H9 (cell line): ENCODE data around the gene CACNA2D3. TPM values are rescaled to one million over a fixed set of nuclear protein-coding genes. Genes with fewer than 3 reads are reported as not detected.

Experiments used
- DNase-seq: peaks from one replicate; pipeline ENCODE4 v3.0.0-alpha.2; 2017
- H2AFZ ChIP-seq: one replicate; pipeline ENCODE4 v1.6.1; 2013; ENCODE audit warnings: mild to moderate bottlenecking, low read length, control low read depth, moderate library complexity
- H2AK5ac ChIP-seq: 2 replicates; pipeline ENCODE4 v1.6.1; 2013; ENCODE audit warnings: low read length, control low read depth, mixed read lengths; ENCODE audit not compliant: insufficient read length
- H2BK120ac ChIP-seq: one replicate; pipeline ENCODE4 v1.6.1; 2013; ENCODE audit warnings: low read depth, mild to moderate bottlenecking, low read length, control low read depth, inconsistent platforms; ENCODE audit not compliant: poor library complexity, severe bottlenecking
- H2BK12ac ChIP-seq: 2 replicates; pipeline ENCODE4 v1.6.1; 2013; ENCODE audit warnings: low read length, control low read depth, mixed read lengths, low read depth; ENCODE audit not compliant: insufficient read length
- H2BK15ac ChIP-seq: 2 replicates; pipeline ENCODE4 v1.6.1; 2013; ENCODE audit warnings: low read depth, low read length, control low read depth
- H2BK20ac ChIP-seq: one replicate; pipeline ENCODE4 v1.6.1; 2013; ENCODE audit warnings: low read depth, mild to moderate bottlenecking, low read length, control low read depth, inconsistent platforms; ENCODE audit not compliant: poor library complexity, severe bottlenecking
- H2BK5ac ChIP-seq: 2 replicates; pipeline ENCODE4 v1.6.1; 2013; ENCODE audit warnings: low read length, control low read depth, mixed read lengths; ENCODE audit not compliant: insufficient read length
- H3K14ac ChIP-seq: 2 replicates; pipeline ENCODE4 v1.6.1; 2013; ENCODE audit warnings: low read length, control low read depth; ENCODE audit not compliant: insufficient read depth
- H3K18ac ChIP-seq: 2 replicates; pipeline ENCODE4 v1.6.1; 2013; ENCODE audit warnings: low read depth, mild to moderate bottlenecking, mixed read lengths, low read length, control low read depth; ENCODE audit not compliant: insufficient read length
- H3K23ac ChIP-seq: 2 replicates; pipeline ENCODE4 v1.6.1; 2013; ENCODE audit warnings: low read length, control low read depth, mixed read lengths, low read depth; ENCODE audit not compliant: insufficient read length
- H3K23me2 ChIP-seq: 2 replicates; pipeline ENCODE4 v1.6.1; 2013; ENCODE audit warnings: low read depth, mild to moderate bottlenecking, mixed read lengths, low read length, control low read depth; ENCODE audit not compliant: insufficient read length, poor library complexity, severe bottlenecking
- H3K27ac ChIP-seq: 2 replicates; pipeline ENCODE4 v1.5.1; 2013; ENCODE audit warnings: low read length, control low read depth, mixed read lengths, low read depth; ENCODE audit not compliant: insufficient read length
- H3K27me3 ChIP-seq: 2 replicates; pipeline ENCODE4 v1.6.1; 2013; ENCODE audit warnings: low read length, control low read depth, inconsistent platforms; ENCODE audit not compliant: insufficient read depth
- H3K4ac ChIP-seq: 2 replicates; pipeline ENCODE4 v1.6.1; 2013; ENCODE audit warnings: low read depth, mild to moderate bottlenecking, control low read depth, inconsistent platforms, low read length, moderate library complexity
- H3K4me1 ChIP-seq: 2 replicates; pipeline ENCODE4 v1.6.1; 2013; ENCODE audit warnings: low read length, control low read depth, inconsistent platforms; ENCODE audit not compliant: insufficient read depth
- H3K4me2 ChIP-seq: 2 replicates; pipeline ENCODE4 v1.6.1; 2013; ENCODE audit warnings: low read length, control low read depth, mixed read lengths; ENCODE audit not compliant: insufficient read length, insufficient read depth
- H3K56ac ChIP-seq: 2 replicates; pipeline ENCODE4 v1.6.1; 2013; ENCODE audit warnings: low read depth, mild to moderate bottlenecking, mixed read lengths, low read length, control low read depth; ENCODE audit not compliant: insufficient read length
- H3K79me1 ChIP-seq: 2 replicates; pipeline ENCODE4 v1.6.1; 2013; ENCODE audit warnings: low read depth, mild to moderate bottlenecking, moderate library complexity, low read length, control low read depth, inconsistent platforms; ENCODE audit not compliant: insufficient read depth, poor library complexity, severe bottlenecking
- H3K79me2 ChIP-seq: 2 replicates; pipeline ENCODE4 v1.6.1; 2013; ENCODE audit warnings: low read length, control low read depth, inconsistent platforms; ENCODE audit not compliant: insufficient read depth
- H3K9ac ChIP-seq: 2 replicates; pipeline ENCODE4 v1.6.1; 2013; ENCODE audit warnings: low read length, control low read depth, mixed read lengths; ENCODE audit not compliant: insufficient read length; ENCODE audit errors: extremely low read depth
- H3K9me3 ChIP-seq: one replicate; pipeline ENCODE4 v1.6.1; 2013; ENCODE audit warnings: low read depth, low read length, inconsistent platforms; ENCODE audit not compliant: control insufficient read depth
- H3T11ph ChIP-seq: one replicate; pipeline ENCODE4 v1.6.1; 2013; ENCODE audit warnings: mild to moderate bottlenecking, low read length, control low read depth, inconsistent platforms
- H4K20me1 ChIP-seq: one replicate; pipeline ENCODE4 v1.6.1; 2013; ENCODE audit not compliant: control insufficient read depth, insufficient read length, insufficient read depth
- H4K5ac ChIP-seq: 2 replicates; pipeline ENCODE4 v1.6.1; 2013; ENCODE audit warnings: low read depth, mild to moderate bottlenecking, mixed read lengths, low read length, control low read depth; ENCODE audit not compliant: insufficient read length
- H4K8ac ChIP-seq: replicated peaks from 2 replicates; pipeline ENCODE4 v1.6.1; 2013; ENCODE audit warnings: low read length, control low read depth, mixed read lengths, low read depth; ENCODE audit not compliant: insufficient read length
- H4K91ac ChIP-seq: 2 replicates; pipeline ENCODE4 v1.6.1; 2013; ENCODE audit warnings: low read depth, mild to moderate bottlenecking, moderate library complexity, mixed read lengths, low read length, control low read depth; ENCODE audit not compliant: insufficient read length
- H3K27ac Mint-ChIP-seq, 3 experiments: 2 replicates in 2 of 3; 3 replicates in 1 of 3; pipeline ENCODE4 v1.8.0; 2020 to 2021; ENCODE audit warnings: mixed read lengths in 3 of 3, mild to moderate bottlenecking in 1 of 3, moderate library complexity in 1 of 3
- H3K27me3 Mint-ChIP-seq: 2 replicates; pipeline ENCODE4 v1.8.0; 2021; ENCODE audit warnings: low read depth, mild to moderate bottlenecking, moderate library complexity, mixed read lengths
- H3K36me3 Mint-ChIP-seq, 3 experiments: 2 replicates in 2 of 3; 3 replicates in 1 of 3; pipeline ENCODE4 v1.8.0; 2020 to 2021; ENCODE audit warnings: low read depth in 3 of 3, mixed read lengths in 3 of 3; ENCODE audit not compliant: insufficient read depth in 1 of 3
- H3K4me1 Mint-ChIP-seq, 2 experiments: 2 replicates each; pipeline ENCODE4 v1.8.0; 2020; ENCODE audit warnings: mixed read lengths in 2 of 2
- H3K4me3 Mint-ChIP-seq, 2 experiments: 2 replicates in 1 of 2; 3 replicates in 1 of 2; pipeline ENCODE4 v1.8.0; 2020 to 2021; ENCODE audit warnings: mild to moderate bottlenecking in 2 of 2, mixed read lengths in 2 of 2, moderate library complexity in 1 of 2
- H3K9me3 Mint-ChIP-seq, 2 experiments: 2 replicates in 1 of 2; 3 replicates in 1 of 2; pipeline ENCODE4 v1.8.0; 2020; ENCODE audit warnings: mild to moderate bottlenecking in 2 of 2, mixed read lengths in 2 of 2, moderate library complexity in 1 of 2
- CTCF ChIP-seq: fragments of 200-600 bp; sonication (generic); conservative IDR thresholded peaks from 3 replicates; pipeline ENCODE4 v1.8.0; 2021; ENCODE audit warnings: antibody characterized with exemption, mild to moderate bottlenecking
- WGBS: extraction: QIAGEN DNeasy Blood & Tissue Kit; methylation state at CpG from one replicate; pipeline ENCODE4 v1.1.7; 2013; ENCODE audit warnings: missing lambda C conversion rate, low lambda C conversion rate, mixed read lengths; ENCODE audit not compliant: insufficient read length; ENCODE audit errors: extremely low coverage; 5-methylcytosine and 5-hydroxymethylcytosine counted together
- total RNA-seq: library from RNA; stranded (reverse); gene quantifications from 2 replicates; pipeline ENCODE4 v1.2.1, GENCODE V29; 2021

CACNA2D3 gene
- total RNA-seq, 1 experiment from 2014 or later: 3.2 TPM

GRCh38 chr3:54957711-54958110 lies 835.4 kb downstream of the CACNA2D3 start:
- Histone ChIP-seq H3K27me3 (no peaks in the 10 kb centered on the region), H2AFZ (no peak overlapping the region), H4K5ac (no peak overlapping the region), H2BK15ac (no peak overlapping the region), H3K4me2 (no peak overlapping the region), H2BK120ac (no peak overlapping the region), H4K20me1 (no peaks in the 10 kb centered on the region), H4K8ac (no peak overlapping the region), H2AK5ac (no peak overlapping the region), H3K23me2 (no peaks in the 10 kb centered on the region), H3K79me2 (no peaks in the 10 kb centered on the region), H3K4ac (no peak overlapping the region), H2BK20ac (no peak overlapping the region), H3K9ac (no peak overlapping the region), H3T11ph (no peak overlapping the region), H4K91ac (no peak overlapping the region), H3K9me3 (no peaks in the 10 kb centered on the region), H2BK12ac (no peak overlapping the region), H3K14ac (no peak overlapping the region), H3K27ac (no peak overlapping the region), H3K79me1 (no peaks in the 10 kb centered on the region), H3K56ac (no peak overlapping the region), H2BK5ac (no peak overlapping the region), H3K18ac (no peak overlapping the region), H3K4me1 (peaks cover 9% of the 10 kb centered on the region), H3K23ac (no peak overlapping the region)
- no CpG with 5 or more reads among the region's 4 CpGs for WGBS
- Mint-ChIP-seq H3K27ac (peak overlapping the region in 1 of 3 experiments; percentile 85; a peak in 1 of 7 replicates), H3K4me1 (peaks cover 43 to 44% of the 10 kb centered on the region in 2 experiments), H3K27me3 (no peaks in the 10 kb centered on the region), H3K36me3 (0 out of 7 replicates have a peak, but pooled peaks cover 0 to 2% (median 0%) of the 10 kb centered on the region in 3 experiments), H3K9me3 (no peaks in the 10 kb centered on the region), H3K4me3 (no peak overlapping the region)
- no peak for TF ChIP-seq CTCF
- no peak for DNase-seq
